Transverse colon (tissue), 3 donors: ENCODE data around the gene DPF3.

ENCODE experiments used
- POLR2A ChIP-seq: fragments of 450-650 bp; IDR thresholded peaks from one replicate; pipeline ENCODE4 v1.6.1; 2016; ENCODE audit warnings: antibody characterized with exemption, mild to moderate bottlenecking, moderate library complexity
- POLR2AphosphoS5 ChIP-seq, 3 donors: sonication (generic); formaldehyde crosslinking; IDR thresholded peaks; one replicate each; pipeline ENCODE4 v1.6.1; 2016; ENCODE audit warnings: antibody characterized with exemption in 3 of 3

DNA sequence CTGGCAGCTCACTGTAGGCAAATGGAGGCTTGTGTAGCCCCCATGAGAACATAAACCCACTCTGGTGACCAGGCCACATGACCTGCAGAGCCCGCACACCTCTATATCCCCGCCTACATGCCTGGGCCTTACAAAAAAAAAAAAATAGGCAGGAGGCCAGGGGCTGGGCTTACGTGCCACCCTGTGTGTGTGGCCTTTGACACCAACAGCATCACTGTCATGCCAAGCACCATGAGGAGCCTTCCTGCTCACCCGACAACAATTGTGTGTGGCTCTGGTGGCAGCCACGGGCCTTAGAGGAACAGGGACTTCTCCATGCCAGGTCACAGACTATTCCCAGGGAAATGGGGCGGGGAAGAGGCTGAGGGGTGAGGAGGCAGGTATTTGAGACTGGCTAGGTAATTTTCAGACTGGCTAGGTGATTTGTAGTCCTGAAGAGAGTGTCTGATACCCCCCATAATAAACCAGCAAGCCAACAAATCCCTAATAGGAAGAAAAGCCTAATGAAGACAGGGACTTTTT is 140.0 kb downstream of the DPF3 start:
- TF ChIP-seq POLR2AphosphoS5 (IDR thresholded peaks at IDR 0.05) (no peak), POLR2A (no peak)
